GM18861 (cell line): ENCODE results near the gene ANKRD12.

Source experiments
- ATAC-seq: cut with Tn5 transposase; IDR thresholded peaks from one replicate; pipeline ENCODE4 v1.9.1; 2021; ENCODE audit not compliant: unreplicated experiment

ANKRD12 gene

GRCh38 chr18:9106094-9106493, 30.5 kb upstream of the ANKRD12 start:
- no peak for ATAC-seq

- no peak for ATAC-seq
Observed at GRCh38 chr18:9106800-9107584, 29.6 kb upstream of the ANKRD12 start.

- no peak for ATAC-seq
Observed at GRCh38 chr18:9108911-9109310, 27.7 kb upstream of the ANKRD12 start.

- no peak for ATAC-seq
Observed at GRCh38 chr18:9109523-9109922, 27.1 kb upstream of the ANKRD12 start.

- ATAC-seq = no peak
Observed at GRCh38 chr18:9113468-9114149, 23.0 kb upstream of the ANKRD12 start.

GRCh38 chr18:9115984-9116383, 20.6 kb upstream of the ANKRD12 start:
- ATAC-seq = no peak

GRCh38 chr18:9117980-9118841, 18.4 kb upstream of the ANKRD12 start:
- ATAC-seq = no peak

GRCh38 chr18:9120796-9121195, 15.8 kb upstream of the ANKRD12 start:
- ATAC-seq = peak; percentile 32

GRCh38 chr18:9123520-9123919, 13.1 kb upstream of the ANKRD12 start:
- ATAC-seq = no peak

- ATAC-seq = no peak
Observed at GRCh38 chr18:9124824-9125223, 11.8 kb upstream of the ANKRD12 start.

- ATAC-seq = no peak
Observed at GRCh38 chr18:9126337-9126736, 10.2 kb upstream of the ANKRD12 start.

- no peak for ATAC-seq
Observed at GRCh38 chr18:9130195-9130594, 6.4 kb upstream of the ANKRD12 start.

- ATAC-seq = no peak
Observed at GRCh38 chr18:9130806-9131205, 5.8 kb upstream of the ANKRD12 start.

- ATAC-seq = no peak
Observed at GRCh38 chr18:9132628-9133027, 4.0 kb upstream of the ANKRD12 start.

- ATAC-seq = no peak
Observed at GRCh38 chr18:9133225-9133624, 3.4 kb upstream of the ANKRD12 start.

GRCh38 chr18:9135081-9135911, 1.3 kb upstream of the ANKRD12 start:
- no peak for ATAC-seq

- ATAC-seq = peak; percentile 4
Observed at GRCh38 chr18:9135912-9136314, 668 bp upstream of the ANKRD12 start.

GRCh38 chr18:9137168-9138066, 836 bp downstream of the ANKRD12 start:
- peak; percentile 25 for ATAC-seq

GRCh38 chr18:9139400-9140039, 2.9 kb downstream of the ANKRD12 start:
- ATAC-seq = no peak
